Small intestine (tissue), 7 donors: ENCODE data around the gene IFNLR1. TPM values are rescaled to one million over a fixed set of nuclear protein-coding genes. Genes with fewer than 3 reads are reported as not detected.

ENCODE experiments used
- DNase-seq, 2 donors: peaks; one replicate each; pipeline versions ENCODE4 v3.0.0 to v3.0.0-alpha.2; 2013
- FAIRE-seq: peaks from 2 replicates; lab custom pipeline; 2012; peaks lifted over from hg19 to GRCh38; lab: Jason Lieb, UNC
- H3K27ac ChIP-seq, 3 donors: one replicate each; pipeline ENCODE4 v1.5.1; 2013; ENCODE audit warnings: low read length in 2 of 3, mild to moderate bottlenecking in 2 of 3, control low read depth in 1 of 3, inconsistent platforms in 1 of 3, low read depth in 1 of 3, moderate library complexity in 1 of 3
- H3K27me3 ChIP-seq, 3 donors: one replicate each; pipeline ENCODE4 v1.6.1; 2013; ENCODE audit warnings: low read length in 3 of 3, inconsistent platforms in 1 of 3; ENCODE audit not compliant: control insufficient read depth in 3 of 3, insufficient read depth in 3 of 3
- H3K36me3 ChIP-seq, 3 donors: one replicate each; pipeline ENCODE4 v1.6.1; 2013; ENCODE audit warnings: low read length in 3 of 3, inconsistent platforms in 1 of 3, low read depth in 1 of 3, mild to moderate bottlenecking in 1 of 3, moderate library complexity in 1 of 3; ENCODE audit not compliant: control insufficient read depth in 3 of 3, insufficient read depth in 2 of 3
- H3K4me1 ChIP-seq, 3 donors: one replicate each; pipeline ENCODE4 v1.6.1; 2013; ENCODE audit warnings: low read length in 2 of 3, inconsistent platforms in 1 of 3, low read depth in 1 of 3, mild to moderate bottlenecking in 1 of 3, moderate library complexity in 1 of 3; ENCODE audit not compliant: control insufficient read depth in 3 of 3, insufficient read depth in 2 of 3
- H3K4me3 ChIP-seq, 3 donors: one replicate each; pipeline ENCODE4 v1.5.1; 2013; ENCODE audit warnings: low read length in 3 of 3, control low read depth in 1 of 3, inconsistent platforms in 1 of 3, low read depth in 1 of 3, mild to moderate bottlenecking in 1 of 3, moderate library complexity in 1 of 3
- H3K9me3 ChIP-seq, 2 donors: one replicate each; pipeline ENCODE4 v1.6.1; 2013; ENCODE audit warnings: low read depth in 1 of 2, low read length in 1 of 2; ENCODE audit not compliant: control insufficient read depth in 2 of 2, insufficient read depth in 1 of 2
- WGBS, 3 donors: extraction: QIAGEN DNeasy Blood & Tissue Kit; methylation state at CpG; one replicate each; pipeline ENCODE4 v1.1.7; 2013; 5-methylcytosine and 5-hydroxymethylcytosine counted together
- polyA plus RNA-seq, 4 donors: library from polyadenylated mRNA; stranded (reverse) in 3 of 4; unstranded in 1 of 4; fragments of 200-250 nt in 3 of 4; fragments of 120-200 nt in 1 of 4; gene quantifications; one replicate each; pipeline versions ENCODE4 v1.2.1 to v1.2.3, GENCODE V29; 2013
- donor health status: healthy with polysubstance abuse.
- donor health status: control.
- donor health status: control.
- donor health status: Bipolar disorder and iron deficiency.
- donor health status: healthy.

IFNLR1 gene
- polyA plus RNA-seq, 4 donors: 4.8 to 9.8 (median 6.9) TPM

DNA sequence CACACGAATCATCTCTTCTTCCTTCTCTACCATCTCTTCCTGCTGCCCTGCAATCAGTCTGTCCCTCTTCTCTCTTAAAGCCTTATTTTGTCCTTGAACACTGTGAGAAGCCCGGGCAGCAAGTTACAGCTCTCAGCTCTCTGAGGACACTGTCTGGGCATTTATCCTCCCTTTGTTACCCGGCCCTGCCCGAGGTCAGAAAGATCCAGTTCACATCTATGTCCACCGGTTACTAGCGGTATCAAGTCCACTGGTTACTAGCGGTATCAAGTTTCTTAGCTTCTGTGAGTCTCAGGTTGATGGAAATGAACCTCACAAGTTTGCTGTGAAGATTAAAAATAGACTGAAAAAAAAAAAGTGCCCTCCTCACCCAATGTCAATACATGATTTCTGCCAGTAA, 18.8 kb downstream of the IFNLR1 start:
- DNase-seq (no peak), FAIRE-seq (no peak)
- Histone ChIP-seq H3K36me3 (peaks cover 0 to 60% (median 8%) of the 10 kb centered on the region in 3 donors), H3K27ac (no peak overlapping the region), H3K9me3 (no peaks in the 10 kb centered on the region), H3K27me3 (peaks cover 0 to 4% (median 0%) of the 10 kb centered on the region in 3 donors), H3K4me1 (peaks cover 0 to 26% (median 0%) of the 10 kb centered on the region in 3 donors), H3K4me3 (no peak overlapping the region)
- 88 to 92% (median 90%) methylated on average over 7 of the region's 7 CpGs for WGBS, 3 donors

DNA sequence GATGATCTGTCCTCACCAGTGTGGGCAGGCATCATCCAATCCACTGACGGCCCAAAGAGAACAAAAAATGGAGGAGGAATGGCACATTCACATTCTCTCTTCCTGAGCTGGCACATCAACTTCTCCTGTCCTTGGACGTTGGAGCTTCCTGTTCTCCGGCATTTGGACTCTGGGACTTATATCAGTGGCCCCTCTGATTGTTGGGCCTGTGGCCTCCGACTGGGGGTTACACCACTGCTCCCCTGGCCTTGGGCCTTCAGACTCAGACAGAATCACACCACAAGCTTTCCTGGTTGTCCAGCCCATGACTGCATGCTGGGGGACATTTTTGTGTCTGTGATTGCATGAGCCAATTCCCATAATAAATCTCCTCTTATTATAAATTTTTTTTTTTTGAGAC, 20.1 kb downstream of the IFNLR1 start:
- Histone ChIP-seq H3K9me3 (no peaks in the 10 kb centered on the region), H3K27ac (no peak overlapping the region), H3K27me3 (peaks cover 0 to 4% (median 0%) of the 10 kb centered on the region in 3 donors), H3K36me3 (peaks cover 0 to 63% (median 8%) of the 10 kb centered on the region in 3 donors), H3K4me3 (no peak overlapping the region), H3K4me1 (peaks cover 0 to 27% (median 0%) of the 10 kb centered on the region in 3 donors)
- DNase-seq (peak; percentile 66 to 74), FAIRE-seq (no peak)
- 27 to 53% (median 51%) methylated on average over 4 of the region's 4 CpGs for WGBS, 3 donors

DNA sequence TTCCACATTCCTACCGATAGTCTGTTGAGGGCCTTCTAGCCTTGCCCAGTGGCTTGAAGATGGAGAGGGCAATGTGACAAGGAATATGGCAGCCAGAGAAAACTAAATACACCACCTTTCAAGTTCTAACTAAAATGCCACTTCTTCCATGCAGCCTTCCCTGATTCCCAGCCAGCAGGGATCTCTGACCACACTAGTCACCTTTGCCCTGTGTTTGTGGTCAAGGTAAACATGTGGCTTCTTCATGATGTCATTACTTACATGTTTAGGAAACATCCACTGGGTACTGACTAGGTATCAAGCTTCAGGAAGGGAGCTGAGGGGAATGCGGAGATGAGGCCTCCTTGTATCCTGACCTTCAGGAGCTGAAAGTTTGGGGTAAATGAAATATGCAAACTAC, 21.6 kb downstream of the IFNLR1 start:
- no peak for FAIRE-seq
- WGBS, 3 donors: 94 to 98% (median 98%) methylated on average over 2 of the region's 2 CpGs
- H3K4me3 ChIP-seq: no peak overlapping the region
- peaks cover 0 to 4% (median 0%) of the 10 kb centered on the region in 3 donors for H3K27me3 ChIP-seq
- peaks cover 0 to 37% (median 4%) of the 10 kb centered on the region in 3 donors for H3K4me1 ChIP-seq
- H3K27ac ChIP-seq: peak overlapping the region in 1 of 3 donors; percentile 86
- H3K9me3 ChIP-seq: no peaks in the 10 kb centered on the region
- no peak for DNase-seq
- H3K36me3 ChIP-seq: peaks cover 0 to 70% (median 11%) of the 10 kb centered on the region in 3 donors

DNA sequence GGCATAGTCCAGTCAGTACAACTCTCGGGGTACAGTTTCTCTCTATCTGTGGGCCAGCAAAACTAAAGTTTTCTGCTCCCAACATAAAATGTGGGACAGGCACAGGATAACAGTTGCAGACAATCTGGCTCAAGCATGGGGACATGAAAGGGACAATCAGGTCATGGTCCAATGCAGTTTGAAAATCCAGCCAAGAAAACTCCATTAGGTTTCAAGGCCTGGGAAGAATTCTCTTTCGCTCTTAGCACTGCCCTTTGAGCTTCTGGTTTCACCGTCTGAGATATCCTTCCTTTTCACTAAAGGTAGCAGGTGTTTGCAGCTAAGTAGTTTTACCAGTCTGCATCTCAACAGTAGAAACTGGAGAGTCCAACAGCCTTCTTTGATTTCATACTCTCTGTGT, 23.1 kb downstream of the IFNLR1 start:
- H3K4me3 ChIP-seq: no peak overlapping the region
- no peak for FAIRE-seq
- peaks cover 0 to 67% (median 18%) of the 10 kb centered on the region in 3 donors for H3K36me3 ChIP-seq
- no peaks in the 10 kb centered on the region for H3K27me3 ChIP-seq
- no peaks in the 10 kb centered on the region for H3K9me3 ChIP-seq
- peak overlapping the region; percentile 26 to 86 (median 34) for H3K27ac ChIP-seq
- peak; percentile 72 to 88 for DNase-seq
- 25 to 64% (median 35%) methylated on average over 3 of the region's 3 CpGs for WGBS, 3 donors
- peaks cover 0 to 37% (median 4%) of the 10 kb centered on the region in 3 donors for H3K4me1 ChIP-seq

DNA sequence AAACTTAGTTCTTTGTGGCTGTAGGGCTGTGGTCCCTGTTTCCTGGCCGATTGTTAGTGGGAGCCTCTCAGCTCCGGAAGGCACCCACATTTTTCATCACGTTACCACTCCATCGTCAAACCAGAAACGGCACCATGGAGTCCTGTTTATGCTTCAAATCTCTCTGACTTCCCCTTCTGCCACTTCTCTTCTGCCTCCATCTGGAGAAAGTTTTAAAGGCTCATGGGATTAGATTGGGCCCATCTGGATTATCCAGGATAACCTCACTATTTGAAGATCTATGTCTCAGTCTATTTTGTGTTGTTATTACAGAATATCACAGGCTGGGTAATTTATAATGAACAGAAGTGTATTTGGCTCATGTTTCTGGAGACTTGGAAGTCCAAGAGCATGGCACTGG, 24.9 kb downstream of the IFNLR1 start:
- FAIRE-seq: no peak
- Histone ChIP-seq H3K27me3 (no peaks in the 10 kb centered on the region), H3K4me1 (peaks cover 0 to 36% (median 4%) of the 10 kb centered on the region in 3 donors), H3K27ac (no peak overlapping the region), H3K9me3 (no peaks in the 10 kb centered on the region), H3K4me3 (no peak overlapping the region), H3K36me3 (peaks cover 2 to 74% (median 29%) of the 10 kb centered on the region in 3 donors)
- WGBS, 3 donors: 57 to 92% (median 84%) methylated on average over 5 of the region's 5 CpGs
- DNase-seq: no peak

DNA sequence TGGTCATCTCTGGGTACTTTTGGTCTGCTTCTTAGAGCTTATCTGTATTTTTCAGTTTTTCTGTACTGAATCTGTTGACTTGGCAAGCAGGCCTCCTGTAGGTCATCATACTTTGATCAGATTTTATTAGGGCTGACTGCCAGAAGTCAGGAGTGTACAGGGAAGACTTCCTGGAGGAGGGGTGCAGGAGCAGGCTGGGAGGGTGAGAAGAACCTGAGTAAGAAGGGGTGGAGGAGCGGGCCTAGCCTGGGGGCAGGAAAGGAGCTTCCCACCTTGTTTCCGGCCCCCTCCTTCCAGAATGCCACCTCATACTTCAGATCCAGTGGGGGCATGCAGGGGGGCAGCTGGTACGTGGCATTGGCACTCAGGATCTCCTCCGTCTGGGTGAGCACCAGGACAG, 25.8 kb downstream of the IFNLR1 start:
- Histone ChIP-seq H3K27me3 (no peaks in the 10 kb centered on the region), H3K27ac (peak overlapping the region; percentile 26 to 43 (median 42)), H3K9me3 (no peaks in the 10 kb centered on the region), H3K4me3 (no peak overlapping the region), H3K36me3 (peaks cover 2 to 75% (median 29%) of the 10 kb centered on the region in 3 donors), H3K4me1 (peaks cover 0 to 28% (median 4%) of the 10 kb centered on the region in 3 donors)
- DNase-seq (peak in 1 of 2 donors; percentile 85), FAIRE-seq (no peak)
- WGBS, 3 donors: 33 to 72% (median 50%) methylated on average over 4 of the region's 4 CpGs

DNA sequence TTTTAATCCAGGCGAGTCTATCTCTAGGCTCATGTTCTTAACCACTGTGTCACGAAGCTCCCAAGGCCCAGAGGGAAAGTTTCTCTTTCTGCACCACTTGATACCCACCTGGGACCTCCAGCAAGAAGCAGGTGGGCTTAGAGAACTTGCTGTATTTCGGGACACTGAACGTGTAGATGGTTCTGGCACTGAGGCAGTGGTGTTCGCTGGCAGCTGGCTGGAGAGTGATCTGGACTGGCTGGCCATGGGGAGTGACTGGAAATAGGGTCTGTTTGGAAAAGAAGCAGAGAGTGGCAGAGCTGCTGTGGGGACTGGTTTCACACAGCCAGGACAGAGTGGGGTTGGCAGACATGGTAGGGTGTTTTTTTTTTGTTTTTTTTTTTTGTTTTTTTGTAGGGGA, 27.7 kb downstream of the IFNLR1 start:
- peaks cover 2 to 75% (median 23%) of the 10 kb centered on the region in 3 donors for H3K36me3 ChIP-seq
- H3K4me1 ChIP-seq: peaks cover 0 to 19% (median 4%) of the 10 kb centered on the region in 3 donors
- H3K9me3 ChIP-seq: no peaks in the 10 kb centered on the region
- H3K27ac ChIP-seq: no peak overlapping the region
- FAIRE-seq (no peak), DNase-seq (no peak)
- no peak overlapping the region for H3K4me3 ChIP-seq
- no peaks in the 10 kb centered on the region for H3K27me3 ChIP-seq
- WGBS, 3 donors: 86 to 93% (median 93%) methylated on average over 5 of the region's 5 CpGs

DNA sequence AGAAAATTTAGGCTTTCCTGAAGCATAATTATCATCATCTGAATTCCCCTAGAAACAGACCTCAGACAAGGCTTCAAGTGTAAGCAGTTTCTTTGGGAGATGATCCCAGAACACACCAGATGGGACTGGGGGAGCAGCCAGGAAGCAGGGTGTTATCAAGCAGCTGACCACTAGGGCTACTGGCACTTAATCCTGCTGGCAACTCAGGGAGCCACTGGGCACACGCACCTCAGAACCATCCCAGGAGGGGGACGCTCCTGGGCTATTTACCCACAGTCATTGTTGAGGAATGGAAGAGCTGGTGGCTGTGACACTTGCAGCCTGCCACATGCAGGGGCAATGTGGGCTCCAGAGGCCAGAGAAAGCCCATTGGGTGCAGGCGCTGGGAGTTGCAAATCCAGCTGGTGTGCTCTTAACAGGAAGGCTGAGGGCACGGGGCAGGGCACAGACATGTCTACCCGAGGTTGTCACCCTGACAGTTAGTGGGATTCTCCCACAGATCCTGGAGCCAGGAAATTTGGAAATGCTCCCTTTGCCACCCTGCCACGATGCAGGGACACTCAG, 29.1 kb downstream of the IFNLR1 start:
- Histone ChIP-seq H3K4me3 (no peak overlapping the region), H3K9me3 (no peaks in the 10 kb centered on the region), H3K27ac (no peak overlapping the region), H3K27me3 (no peaks in the 10 kb centered on the region), H3K4me1 (peaks cover 0 to 10% (median 4%) of the 10 kb centered on the region in 3 donors), H3K36me3 (peaks cover 2 to 70% (median 23%) of the 10 kb centered on the region in 3 donors)
- FAIRE-seq (no peak), DNase-seq (no peak)
- 82 to 87% (median 83%) methylated on average over 6 of the region's 6 CpGs for WGBS, 3 donors
